GM21786 (cell line): Measurements from ENCODE around the gene GLB1L3.

Experiments
- ATAC-seq: cut with Tn5 transposase; IDR thresholded peaks from one replicate; pipeline ENCODE4 v1.9.1; 2021; ENCODE audit not compliant: unreplicated experiment

Gene GLB1L3

GRCh38 chr11:134360050-134360835 lies 84.1 kb downstream of the GLB1L3 start:
- peak; percentile 82 for ATAC-seq

GRCh38 chr11:134361661-134362060 lies 85.5 kb downstream of the GLB1L3 start:
- no peak for ATAC-seq

GRCh38 chr11:134362192-134362901 lies 86.2 kb downstream of the GLB1L3 start:
- ATAC-seq: no peak

GRCh38 chr11:134363161-134363560 lies 87.0 kb downstream of the GLB1L3 start:
- ATAC-seq: no peak

- no peak for ATAC-seq
Observed at GRCh38 chr11:134363592-134363991, 87.4 kb downstream of the GLB1L3 start.

- no peak for ATAC-seq
Observed at GRCh38 chr11:134364261-134364660, 88.1 kb downstream of the GLB1L3 start.

- ATAC-seq: no peak
Observed at GRCh38 chr11:134365011-134365925, 89.1 kb downstream of the GLB1L3 start.

GRCh38 chr11:134366254-134366653 lies 90.1 kb downstream of the GLB1L3 start:
- no peak for ATAC-seq

GRCh38 chr11:134367781-134368180 lies 91.6 kb downstream of the GLB1L3 start:
- ATAC-seq: no peak
